Caco-2 (cell line): ENCODE data around the gene PRPS2. TPM values are rescaled to one million over a fixed set of nuclear protein-coding genes. Genes with fewer than 3 reads are reported as not detected.

ENCODE experiments used
- Bru-seq: library from RNA; stranded (reverse); fragments of 400-500 nt; gene quantifications from one replicate; lab custom pipeline; 2021; lab: Mats Ljungman, UMichigan
- BruChase-seq, 2 experiments: library from RNA; stranded (reverse); fragments of 400-500 nt; gene quantifications; one replicate each; lab custom pipeline; 2021; lab: Mats Ljungman, UMichigan
- BruUV-seq: library from RNA; stranded (reverse); fragments of 400-500 nt; replicated peaks from 2 replicates; lab custom pipeline; 2021; lab: Mats Ljungman, UMichigan
- CTCF ChIA-PET: fragments of 300-600 bp; sonication (Branson Sonifier 250); formaldehyde crosslinking; loops from one replicate; lab custom pipeline; 2022; ENCODE audit warnings: antibody characterized with exemption; lab: Charles Lee
- POLR2A ChIA-PET: fragments of 300-600 bp; sonication (Branson Sonifier 250); formaldehyde crosslinking; loops from one replicate; lab custom pipeline; 2022; ENCODE audit warnings: antibody characterized with exemption; lab: Charles Lee
- DNase-seq, 2 experiments: peaks; one replicate each; pipeline versions ENCODE4 v3.0.0 to v3.0.0-alpha.2; 2020 to 2022
- H3K27me3 ChIP-seq: replicated peaks from 2 replicates; pipeline ENCODE4 v1.6.0; 2011; ENCODE audit warnings: low read length; ENCODE audit not compliant: control insufficient read depth, insufficient read depth
- H3K36me3 ChIP-seq: 2 replicates; pipeline ENCODE4 v1.5.1; 2011; ENCODE audit warnings: low read length; ENCODE audit not compliant: control insufficient read depth, insufficient read depth
- H3K4me1 ChIP-seq: fragments of 250-450 bp; sonication (Bioruptor Pico); 2 replicates; pipeline ENCODE4 v1.5.1; 2020; ENCODE audit warnings: mild to moderate bottlenecking
- H3K4me3 ChIP-seq: 2 replicates; pipeline ENCODE4 v1.5.1; 2011; ENCODE audit warnings: low read depth, mild to moderate bottlenecking, control low read depth, low read length
- H3K9me3 ChIP-seq: fragments of 250-450 bp; sonication (Bioruptor Pico); 2 replicates; pipeline ENCODE4 v1.5.1; 2020; ENCODE audit warnings: mild to moderate bottlenecking, moderate library complexity
- H3K27ac Mint-ChIP-seq: one replicate; pipeline ENCODE4 v1.8.0; 2022; ENCODE audit warnings: mixed read lengths; ENCODE audit not compliant: unreplicated experiment
- H3K27me3 Mint-ChIP-seq: one replicate; pipeline ENCODE4 v1.8.0; 2022; ENCODE audit warnings: mixed read lengths; ENCODE audit not compliant: insufficient read depth, unreplicated experiment
- H3K36me3 Mint-ChIP-seq: one replicate; pipeline ENCODE4 v1.8.0; 2022; ENCODE audit warnings: mild to moderate bottlenecking, mixed read lengths; ENCODE audit not compliant: insufficient read depth, unreplicated experiment
- H3K4me1 Mint-ChIP-seq: one replicate; pipeline ENCODE4 v1.8.0; 2022; ENCODE audit warnings: low read depth, mixed read lengths; ENCODE audit not compliant: unreplicated experiment
- H3K4me3 Mint-ChIP-seq: one replicate; pipeline ENCODE4 v1.8.0; 2022; ENCODE audit warnings: mild to moderate bottlenecking, moderate library complexity, mixed read lengths; ENCODE audit not compliant: unreplicated experiment
- H3K9me3 Mint-ChIP-seq: one replicate; pipeline ENCODE4 v1.8.0; 2022; ENCODE audit warnings: mixed read lengths; ENCODE audit not compliant: unreplicated experiment
- CTCF ChIP-seq, 2 experiments: fragments of 200-600 bp in 1 of 2; IDR thresholded peaks; 1 replicate in 1 of 2; 2 replicates in 1 of 2; pipeline versions ENCODE4 v1.5.1 to v1.8.0; 2011 to 2022; ENCODE audit warnings: antibody characterized with exemption in 1 of 2, control low read depth in 1 of 2, inconsistent platforms in 1 of 2, low read depth in 1 of 2, low read length in 1 of 2, mild to moderate bottlenecking in 1 of 2, moderate library complexity in 1 of 2; ENCODE audit not compliant: insufficient read depth in 1 of 2, severe bottlenecking in 1 of 2, unreplicated experiment in 1 of 2
- intact Hi-C: fragments of 100-400 bp; cut with micrococcal nuclease; formaldehyde crosslinking; loops from one replicate; pipeline ENCODE4 v1.10.0; 2022; ENCODE audit not compliant: unreplicated experiment
- long read RNA-seq: library from polyadenylated mRNA; stranded (forward); transcript quantifications from one replicate; pipeline ENCODE4 v2.0.0, GENCODE V29; 2022
- total RNA-seq: library from RNA; stranded (reverse); gene quantifications from 2 replicates; pipeline ENCODE4 v1.2.3, GENCODE V29; 2022

Gene PRPS2
- total RNA-seq (35.6 and 44.0 TPM in 2 replicates), Bru-seq, nascent RNA (percentile 70 among the genes with signal in this experiment), BruChase-seq, experiment 1, labeled RNA remaining after a 2-hour chase (percentile 75 among the genes with signal in this experiment), BruChase-seq, experiment 2, labeled RNA remaining after a 6-hour chase (percentile 86 among the genes with signal in this experiment)
- long read RNA-seq, transcript PRPS2-203 (7 exons, 1,348 nt) = minor isoform, 5 of 51 reads
- long read RNA-seq, transcript PRPS2-202 (7 exons, 2,511 nt) = major isoform, 41 of 51 reads
- long read RNA-seq, partial matches to known transcripts = 3 of 51 reads
- long read RNA-seq, other reads (novel, unspliced or antisense) = 2 of 51 reads

- Mint-ChIP-seq H3K4me3 (peak within 1 kb of the TSS; percentile 77), H3K9me3 (no peaks in the 10 kb centered on the region), H3K27ac (peak within 1 kb of the TSS; percentile 50), H3K4me1 (no peaks in the 10 kb centered on the region), H3K27me3 (no peaks in the 10 kb centered on the region), H3K36me3 (no peaks in the 10 kb centered on the region)
- Histone ChIP-seq H3K36me3 (no peaks in the 10 kb centered on the region), H3K4me1 (no peaks in the 10 kb centered on the region), H3K27me3 (no peaks in the 10 kb centered on the region), H3K9me3 (no peaks in the 10 kb centered on the region), H3K4me3 (peak within 1 kb of the TSS; percentile 57)
- ChIA-PET POLR2A (interaction anchor here (1.2 kb wide), 1 partner anchor 12 kb away, joined by 9 read pairs; no protein-coding TSS in a partner anchor), CTCF (interaction anchor here (0.8 to 1.3 kb wide), 4 partner anchors 20 to 23 kb away, joined by 3 to 6 read pairs (median 4); no protein-coding TSS in a partner anchor)
- no TSS peak for BruUV-seq
- intact Hi-C loops = no loop called here
- TF ChIP-seq CTCF (IDR thresholded peaks at IDR 0.05; ENCODE audit: insufficient read depth in 1 of 2, low read depth in 1 of 2, low read length in 1 of 2, severe bottlenecking in 1 of 2, unreplicated experiment in 1 of 2) = no peak
- DNase-seq = peak; percentile 60 to 72
Observed at GRCh38 chrX:12791257-12792228, at the start of gene PRPS2. PRPS2 (plus strand) TSS chrX:12791412; CDS start chrX:12791498, 86 bp downstream.

GRCh38 chrX:12741416-12741815 is 49.8 kb upstream of the PRPS2 start:
- Histone ChIP-seq H3K4me3 (no peak overlapping the region), H3K27me3 (no peaks in the 10 kb centered on the region), H3K4me1 (no peaks in the 10 kb centered on the region), H3K36me3 (no peaks in the 10 kb centered on the region), H3K9me3 (no peaks in the 10 kb centered on the region)
- ChIA-PET CTCF (no interaction called here), POLR2A (no interaction called here)
- Mint-ChIP-seq H3K27ac (no peak overlapping the region), H3K27me3 (no peaks in the 10 kb centered on the region), H3K36me3 (no peaks in the 10 kb centered on the region), H3K4me3 (no peak overlapping the region), H3K9me3 (no peaks in the 10 kb centered on the region), H3K4me1 (no peaks in the 10 kb centered on the region)
- DNase-seq = peak in 1 of 2 experiments; percentile 15
- TF ChIP-seq CTCF (IDR thresholded peaks at IDR 0.05; ENCODE audit: insufficient read depth in 1 of 2, low read depth in 1 of 2, low read length in 1 of 2, severe bottlenecking in 1 of 2, unreplicated experiment in 1 of 2) = no peak
- intact Hi-C loops = no loop called here
- no TSS peak for BruUV-seq

GRCh38 chrX:12747433-12747832 is 43.8 kb upstream of the PRPS2 start:
- H3K4me3 Mint-ChIP-seq = no peak overlapping the region
- Histone ChIP-seq H3K9me3 (no peaks in the 10 kb centered on the region), H3K27me3 (no peaks in the 10 kb centered on the region), H3K4me1 (no peaks in the 10 kb centered on the region), H3K4me3 (no peak overlapping the region), H3K36me3 (no peaks in the 10 kb centered on the region)
- H3K27me3 Mint-ChIP-seq = no peaks in the 10 kb centered on the region
- DNase-seq = no peak
- BruUV-seq = no TSS peak
- TF ChIP-seq CTCF (IDR thresholded peaks at IDR 0.05; ENCODE audit: insufficient read depth in 1 of 2, low read depth in 1 of 2, low read length in 1 of 2, severe bottlenecking in 1 of 2, unreplicated experiment in 1 of 2) = no peak
- intact Hi-C loops = no loop called here
- no peaks in the 10 kb centered on the region for H3K9me3 Mint-ChIP-seq
- ChIA-PET CTCF (no interaction called here), POLR2A (no interaction called here)
- no peaks in the 10 kb centered on the region for H3K4me1 Mint-ChIP-seq
- H3K36me3 Mint-ChIP-seq = no peaks in the 10 kb centered on the region
- H3K27ac Mint-ChIP-seq = no peak overlapping the region
